GM18511 (cell line): ENCODE measurements around the gene STX10.
A peak's percentile ranks its signal among the peaks of the same experiment; 100 is the strongest.
"Not testable (repeated sequence)": the region's sequence is repeated elsewhere in the genome, so short reads cannot be mapped to it uniquely, and the experiment has no call there.

ENCODE experiments used
- ATAC-seq: cut with Tn5 transposase; IDR thresholded peaks from one replicate; pipeline ENCODE4 v1.9.1; 2021; ENCODE audit warnings: mild to moderate bottlenecking, moderate library complexity; ENCODE audit not compliant: unreplicated experiment

STX10 gene

DNA sequence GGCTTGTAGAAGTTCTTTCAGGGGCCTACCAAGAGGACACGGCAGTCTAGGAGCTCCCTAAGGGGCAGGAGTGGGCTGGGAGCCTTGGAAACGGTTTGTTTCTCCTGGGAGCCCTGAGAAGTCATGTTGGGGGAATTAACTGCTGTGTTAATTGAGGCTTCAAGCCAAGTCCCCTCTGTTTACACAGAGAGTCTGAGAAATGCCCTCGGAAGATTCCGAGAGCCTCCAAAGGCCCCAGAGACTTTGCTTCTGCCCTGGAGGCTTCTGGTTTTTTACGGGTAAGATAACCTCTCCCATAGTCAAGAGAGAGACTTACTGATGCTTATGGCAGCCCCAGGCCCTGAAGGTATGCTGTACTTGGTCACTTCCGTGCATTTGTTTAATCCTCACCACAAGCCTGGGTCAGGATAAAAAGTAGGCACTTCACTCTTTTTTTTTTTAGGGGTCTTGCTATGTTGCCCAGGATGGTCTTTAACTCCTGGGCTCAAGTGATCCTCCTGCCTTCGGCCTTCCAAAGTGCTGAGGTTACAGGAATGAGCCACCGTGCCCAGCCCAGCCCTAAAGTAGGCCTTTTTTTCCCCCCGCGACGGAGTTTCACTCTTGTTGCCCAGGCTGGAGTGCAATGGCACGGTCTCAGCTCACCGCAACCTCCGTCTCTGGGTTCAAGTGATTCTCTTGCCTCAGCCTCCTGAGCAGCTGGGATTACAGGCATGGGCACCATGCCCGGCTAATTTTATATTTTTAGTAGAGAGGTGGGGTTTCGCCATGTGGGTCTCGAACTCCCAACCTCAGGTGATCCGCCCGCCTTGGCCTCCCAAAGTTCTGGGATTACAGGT lies 15.2 kb upstream of the STX10 start:
- no peak for ATAC-seq

GRCh38 chr19:13164343-13165161 lies 14.4 kb upstream of the STX10 start:
- no peak for ATAC-seq

DNA sequence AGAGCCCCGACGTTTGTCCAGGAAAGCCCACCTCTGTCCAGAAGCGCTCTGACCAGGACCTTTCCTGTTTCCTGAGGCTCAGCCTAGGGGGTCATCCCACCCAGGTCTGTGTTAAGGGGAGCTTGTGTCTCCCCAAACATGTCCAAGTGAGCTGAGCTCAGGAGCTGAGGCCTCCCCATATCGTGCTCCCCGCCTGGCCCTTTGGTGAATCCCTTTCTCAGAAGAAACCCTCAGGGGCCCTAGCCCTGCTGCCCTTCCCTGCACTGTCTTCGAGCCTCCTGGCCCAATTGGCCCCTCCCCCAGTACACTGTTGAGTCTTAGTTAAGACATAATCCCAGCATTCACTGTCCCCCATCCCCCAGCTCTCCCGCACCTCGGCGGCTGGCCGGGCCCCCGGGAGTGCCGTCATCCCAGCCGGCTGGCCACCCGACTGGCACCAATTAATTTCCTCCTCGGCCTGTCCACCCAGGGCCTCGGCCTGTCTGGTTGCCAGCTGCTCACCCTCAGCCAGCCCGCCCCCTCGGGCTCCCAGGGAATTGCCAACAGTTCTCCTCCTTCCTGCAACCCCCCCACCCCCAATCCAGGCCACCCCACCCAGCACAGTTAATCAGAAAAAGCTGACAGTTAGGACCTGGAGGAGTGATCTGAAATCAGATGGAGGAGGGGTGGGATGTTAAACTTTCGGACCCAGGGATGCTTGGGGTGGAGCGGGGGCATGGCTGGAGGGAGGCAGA lies 13.6 kb upstream of the STX10 start:
- ATAC-seq = no peak

- ATAC-seq = no peak
Measured at GRCh38 chr19:13162724-13163608, 12.8 kb upstream of the STX10 start.

DNA sequence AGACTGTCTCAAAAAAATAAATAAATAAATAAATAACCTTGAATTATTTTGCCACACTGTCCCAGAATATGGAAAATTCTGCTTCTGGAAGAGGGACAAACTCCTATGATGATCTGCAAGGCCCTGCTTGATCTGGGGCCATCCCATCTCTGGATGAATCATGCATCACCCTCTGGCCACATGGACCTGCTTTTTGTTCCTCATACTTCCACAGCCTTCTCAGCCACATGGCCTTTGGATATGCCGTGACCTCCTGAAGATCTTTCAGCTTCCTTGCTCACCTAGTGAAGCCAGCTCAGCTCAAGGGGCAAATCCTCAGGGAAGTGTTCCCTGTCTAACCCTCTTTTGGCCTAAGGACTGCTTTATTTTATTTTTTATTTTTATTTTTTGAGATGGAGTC lies 10.4 kb upstream of the STX10 start:
- no peak for ATAC-seq

DNA sequence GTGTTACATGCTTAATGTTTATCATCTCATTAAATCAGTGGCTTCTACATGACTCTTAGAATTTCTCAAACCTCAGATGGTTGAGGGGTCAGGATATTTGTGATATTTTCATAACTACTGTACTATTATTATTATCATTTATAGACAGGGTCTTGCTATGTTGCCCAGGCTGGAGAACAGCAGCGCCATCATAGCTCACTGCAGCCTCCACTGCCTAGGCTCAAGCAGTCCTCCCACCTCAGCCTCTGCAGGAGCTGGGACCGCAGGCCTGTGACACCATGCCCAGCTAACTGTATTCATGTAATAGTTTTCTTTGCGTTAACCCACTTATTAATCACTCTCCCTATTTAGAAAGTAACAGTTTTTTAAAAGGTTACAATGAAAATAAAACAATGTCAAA lies 9.5 kb upstream of the STX10 start:
- no peak for ATAC-seq

- ATAC-seq = peak; percentile 21
Measured at GRCh38 chr19:13155472-13156359, 5.5 kb upstream of the STX10 start.

GRCh38 chr19:13154911-13155471 lies 4.8 kb upstream of the STX10 start:
- no peak for ATAC-seq

GRCh38 chr19:13154241-13154778 lies 4.1 kb upstream of the STX10 start:
- ATAC-seq = no peak

- ATAC-seq = no peak
Measured at GRCh38 chr19:13153569-13154240, 3.5 kb upstream of the STX10 start.

DNA sequence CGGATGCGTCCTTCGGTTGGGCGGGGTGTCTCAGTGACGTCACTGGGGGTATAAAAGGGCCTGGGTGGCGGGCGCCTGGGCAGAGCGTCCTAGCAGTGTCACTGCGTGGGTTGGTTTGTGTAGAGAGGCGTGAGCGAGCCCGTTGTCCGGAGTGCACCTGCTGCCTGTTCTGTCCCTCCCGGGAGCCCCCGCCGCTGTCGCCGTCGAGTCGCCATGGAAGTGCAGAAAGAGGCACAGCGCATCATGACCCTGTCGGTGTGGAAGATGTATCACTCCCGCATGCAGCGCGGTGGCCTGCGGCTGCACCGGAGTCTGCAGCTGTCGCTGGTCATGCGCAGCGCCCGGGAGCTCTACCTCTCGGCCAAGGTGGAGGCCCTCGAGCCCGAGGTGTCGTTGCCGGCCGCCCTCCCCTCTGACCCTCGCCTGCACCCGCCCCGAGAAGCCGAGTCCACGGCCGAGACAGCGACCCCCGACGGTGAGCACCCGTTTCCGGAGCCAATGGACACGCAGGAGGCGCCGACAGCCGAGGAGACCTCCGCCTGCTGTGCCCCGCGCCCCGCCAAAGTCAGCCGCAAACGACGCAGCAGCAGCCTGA lies 2.9 kb upstream of the STX10 start:
- peak; percentile 35 for ATAC-seq

- ATAC-seq = peak; percentile 1
Measured at GRCh38 chr19:13152356-13152973, 2.3 kb upstream of the STX10 start.

- ATAC-seq = peak; percentile 35
Measured at GRCh38 chr19:13151605-13152355, 1.6 kb upstream of the STX10 start.

GRCh38 chr19:13150931-13151604 lies 893 bp upstream of the STX10 start:
- ATAC-seq = no peak

DNA sequence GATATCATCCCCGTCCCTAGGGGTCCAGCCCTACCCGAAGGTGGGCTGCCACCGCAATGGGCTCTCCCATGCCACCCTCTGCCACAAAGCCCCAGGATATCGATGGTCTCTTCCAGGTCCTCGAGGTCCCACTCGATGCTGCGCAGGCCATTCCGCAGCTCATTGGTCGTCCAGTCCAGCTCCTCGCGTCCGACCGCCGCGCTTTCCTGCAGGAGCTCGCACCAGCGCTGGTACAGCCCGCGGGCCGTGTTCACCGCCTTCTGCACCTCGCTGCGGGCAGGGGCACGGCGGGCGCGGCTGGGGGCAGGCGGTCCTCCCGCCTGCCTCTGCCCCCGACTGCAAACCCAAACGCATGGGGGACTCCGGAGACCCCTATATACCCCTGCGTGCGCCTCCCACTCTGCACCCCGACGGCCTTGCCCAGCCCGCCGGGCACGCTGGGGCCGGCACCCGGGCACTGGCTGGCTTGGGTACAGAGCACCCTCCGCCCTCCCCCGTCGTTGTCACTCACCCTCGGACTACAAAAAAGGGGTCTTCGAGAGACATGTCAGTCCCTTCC lies 468 bp downstream of the STX10 start:
- no peak for ATAC-seq

DNA sequence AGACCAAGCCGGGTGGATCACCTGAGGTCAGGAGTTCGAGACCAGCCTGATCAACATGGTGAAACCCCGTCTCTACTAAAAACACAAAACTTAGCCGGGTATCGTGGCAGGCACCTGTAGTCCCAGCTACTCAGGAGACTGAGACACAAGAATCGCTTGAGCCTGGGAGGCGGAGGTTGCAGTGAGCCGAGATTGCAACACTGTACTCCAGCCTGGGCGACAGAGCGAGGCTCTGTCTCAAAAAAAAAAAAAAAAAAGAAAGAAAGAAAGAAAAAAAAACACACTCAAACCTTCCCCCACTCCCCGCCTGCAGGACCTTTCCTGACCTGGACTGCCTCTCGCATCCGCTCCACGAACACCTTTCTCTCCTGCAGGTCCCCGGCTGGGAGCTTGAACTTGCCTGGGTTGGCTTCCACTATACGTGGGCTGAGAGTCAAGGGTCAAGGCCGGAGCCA lies 975 bp downstream of the STX10 start:
- ATAC-seq = not testable (repeated sequence)
